Measurements from ENCODE around the gene PELI2.

Gene PELI2

GRCh38 chr14:56224229-56224628 lies 106.0 kb downstream of the PELI2 start:
- TF ChIP-seq GATA2 (IDR thresholded peaks at IDR 0.05; ENCODE audit: low read depth, low read length) (no peak), GATA3 (IDR thresholded peaks at IDR 0.05; ENCODE audit: low read depth, low read length) (no peak)

- TF ChIP-seq GATA3 (IDR thresholded peaks at IDR 0.05; ENCODE audit: low read depth, low read length) = no peak
- no peak for TF ChIP-seq GATA2 (IDR thresholded peaks at IDR 0.05; ENCODE audit: low read depth, low read length)
Observed at GRCh38 chr14:56224691-56225681, 106.8 kb downstream of the PELI2 start.

DNA sequence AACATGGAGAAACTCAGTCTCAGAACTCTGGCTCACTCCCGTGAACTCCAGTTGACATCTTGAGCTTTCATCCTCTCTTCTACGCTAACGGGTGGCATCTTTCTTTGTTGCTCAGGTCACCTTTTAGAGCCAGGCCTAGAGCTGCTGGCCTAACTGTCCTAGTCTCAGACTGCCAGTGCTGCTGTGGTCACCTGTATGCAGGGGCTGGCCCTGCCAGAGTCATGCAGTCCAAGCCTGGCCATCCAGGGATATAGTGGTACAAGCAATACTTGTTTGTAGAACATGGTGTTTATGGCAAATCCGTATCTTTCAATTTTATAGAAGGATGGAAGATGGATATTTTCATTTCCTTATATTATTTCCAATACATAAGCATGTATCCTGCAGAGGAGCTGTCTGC lies 117.2 kb downstream of the PELI2 start:
- TF ChIP-seq GATA2 (IDR thresholded peaks at IDR 0.05; ENCODE audit: low read depth, low read length) = no peak
- TF ChIP-seq GATA3 (IDR thresholded peaks at IDR 0.05; ENCODE audit: low read depth, low read length) = no peak

- TF ChIP-seq GATA2 (IDR thresholded peaks at IDR 0.05; ENCODE audit: low read depth, low read length) (no peak), GATA3 (IDR thresholded peaks at IDR 0.05; ENCODE audit: low read depth, low read length) (no peak)
Observed at GRCh38 chr14:56237398-56237797, 119.2 kb downstream of the PELI2 start.

- TF ChIP-seq GATA2 (IDR thresholded peaks at IDR 0.05; ENCODE audit: low read depth, low read length) (no peak), GATA3 (IDR thresholded peaks at IDR 0.05; ENCODE audit: low read depth, low read length) (no peak)
Observed at GRCh38 chr14:56241461-56241860, 123.2 kb downstream of the PELI2 start.

DNA sequence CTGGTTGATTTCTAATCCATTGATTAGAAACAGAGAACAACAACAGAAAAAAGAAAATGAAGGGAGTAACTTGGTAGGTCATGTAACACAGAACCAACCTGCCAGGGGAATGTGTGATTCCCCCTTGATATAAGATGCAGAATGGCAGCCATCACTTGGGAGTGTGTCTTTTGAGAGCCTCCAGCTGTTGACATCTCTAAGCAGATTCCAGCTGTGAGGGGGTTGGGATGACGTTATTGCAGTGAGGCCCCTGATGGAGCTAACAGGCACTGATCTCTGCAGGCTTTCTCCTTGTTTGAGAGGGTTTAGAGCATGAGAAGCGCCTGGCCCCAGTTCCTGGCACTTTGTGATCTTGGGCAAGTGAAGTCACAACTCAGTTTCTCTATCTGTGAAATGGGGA lies 124.9 kb downstream of the PELI2 start:
- TF ChIP-seq GATA3 (IDR thresholded peaks at IDR 0.05; ENCODE audit: low read depth, low read length) = no peak
- no peak for TF ChIP-seq GATA2 (IDR thresholded peaks at IDR 0.05; ENCODE audit: low read depth, low read length)

GRCh38 chr14:56244138-56244789 lies 126.1 kb downstream of the PELI2 start:
- no peak for TF ChIP-seq GATA2 (IDR thresholded peaks at IDR 0.05; ENCODE audit: low read depth, low read length)

- TF ChIP-seq GATA3 (IDR thresholded peaks at IDR 0.05; ENCODE audit: low read depth, low read length) (no peak), GATA2 (IDR thresholded peaks at IDR 0.05; ENCODE audit: low read depth, low read length) (no peak)
Observed at GRCh38 chr14:56247495-56248200, 129.4 kb downstream of the PELI2 start.

- TF ChIP-seq GATA2 (IDR thresholded peaks at IDR 0.05; ENCODE audit: low read depth, low read length) (no peak), GATA3 (IDR thresholded peaks at IDR 0.05; ENCODE audit: low read depth, low read length) (no peak)
Observed at GRCh38 chr14:56248442-56248841, 130.2 kb downstream of the PELI2 start.

DNA sequence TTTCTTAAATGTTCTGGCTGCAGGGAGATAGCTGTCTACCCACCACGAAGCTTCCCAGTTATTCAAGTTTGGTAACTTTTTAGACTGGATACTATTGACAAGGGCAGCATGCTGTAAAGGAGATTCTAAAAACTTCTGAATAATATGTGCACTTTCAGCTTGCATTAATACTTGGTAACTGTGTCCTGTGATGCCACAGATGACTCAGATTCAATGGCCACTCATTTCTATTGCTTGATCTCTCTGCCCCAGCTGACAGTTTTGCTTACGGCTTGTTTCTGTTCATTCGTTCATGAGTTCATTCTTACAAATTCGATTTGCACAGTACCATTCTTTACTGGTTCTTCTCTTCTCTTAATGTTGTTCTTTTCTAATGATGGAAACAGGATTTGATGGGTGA lies 142.8 kb downstream of the PELI2 start:
- TF ChIP-seq GATA2 (IDR thresholded peaks at IDR 0.05; ENCODE audit: low read depth, low read length) = no peak
- TF ChIP-seq GATA3 (IDR thresholded peaks at IDR 0.05; ENCODE audit: low read depth, low read length) = no peak

- TF ChIP-seq GATA2 (IDR thresholded peaks at IDR 0.05; ENCODE audit: low read depth, low read length) = no peak
- no peak for TF ChIP-seq GATA3 (IDR thresholded peaks at IDR 0.05; ENCODE audit: low read depth, low read length)
Observed at GRCh38 chr14:56262530-56262929, 144.3 kb downstream of the PELI2 start.

- TF ChIP-seq GATA3 (IDR thresholded peaks at IDR 0.05; ENCODE audit: low read depth, low read length) = no peak
- TF ChIP-seq GATA2 (IDR thresholded peaks at IDR 0.05; ENCODE audit: low read depth, low read length) = no peak
Observed at GRCh38 chr14:56268039-56268438, 149.8 kb downstream of the PELI2 start.

- no peak for TF ChIP-seq GATA2 (IDR thresholded peaks at IDR 0.05; ENCODE audit: low read depth, low read length)
- TF ChIP-seq GATA3 (IDR thresholded peaks at IDR 0.05; ENCODE audit: low read depth, low read length) = no peak
Observed at GRCh38 chr14:56268673-56269072, 150.5 kb downstream of the PELI2 start.

DNA sequence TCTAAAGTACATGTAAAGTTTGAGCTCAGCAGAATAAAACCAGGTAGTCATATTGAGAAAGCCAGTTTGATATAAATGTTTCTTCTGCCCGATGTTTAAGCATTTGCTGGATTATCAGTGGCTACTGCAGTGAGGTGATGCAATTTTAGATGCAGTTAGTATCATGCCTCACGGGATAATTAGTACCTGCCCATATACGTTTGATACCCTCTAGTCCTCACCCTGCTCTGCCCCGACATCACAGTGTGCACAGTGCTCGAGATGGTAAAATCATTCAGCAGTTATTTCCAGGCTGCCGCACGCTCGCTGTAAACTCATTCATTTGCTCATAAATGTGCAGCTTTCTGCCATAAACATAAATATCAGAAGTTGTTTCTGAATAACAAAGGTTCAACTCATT lies 152.7 kb downstream of the PELI2 start:
- no peak for TF ChIP-seq GATA2 (IDR thresholded peaks at IDR 0.05; ENCODE audit: low read depth, low read length)
- no peak for TF ChIP-seq GATA3 (IDR thresholded peaks at IDR 0.05; ENCODE audit: low read depth, low read length)

Measured in SH-SY5Y (cell line).